KOPT-K1 (cell line): ENCODE results near the gene LRRC56.
"Not testable (repeated sequence)": the region's sequence is repeated elsewhere in the genome, so short reads cannot be mapped to it uniquely, and the experiment has no call there.

Experiments used
- H3K27ac ChIP-seq: fragments of 200-600 bp; sonication (generic); 2 replicates; pipeline ENCODE4 v1.5.1; 2016; ENCODE audit warnings: antibody characterized with exemption, mild to moderate bottlenecking, low read depth, low read length; ENCODE audit not compliant: poor library complexity, severe bottlenecking
- H3K36me3 ChIP-seq: fragments of 200-600 bp; sonication (generic); 2 replicates; pipeline ENCODE4 v1.5.1; 2017; ENCODE audit warnings: antibody characterized with exemption, mild to moderate bottlenecking, low read length, moderate library complexity; ENCODE audit not compliant: insufficient read depth
- H3K9me3 ChIP-seq: fragments of 200-600 bp; sonication (generic); 2 replicates; pipeline ENCODE4 v1.5.1; 2017; ENCODE audit warnings: antibody characterized with exemption, low read length, mild to moderate bottlenecking; ENCODE audit not compliant: insufficient read depth, poor library complexity, severe bottlenecking

The LRRC56 gene

DNA sequence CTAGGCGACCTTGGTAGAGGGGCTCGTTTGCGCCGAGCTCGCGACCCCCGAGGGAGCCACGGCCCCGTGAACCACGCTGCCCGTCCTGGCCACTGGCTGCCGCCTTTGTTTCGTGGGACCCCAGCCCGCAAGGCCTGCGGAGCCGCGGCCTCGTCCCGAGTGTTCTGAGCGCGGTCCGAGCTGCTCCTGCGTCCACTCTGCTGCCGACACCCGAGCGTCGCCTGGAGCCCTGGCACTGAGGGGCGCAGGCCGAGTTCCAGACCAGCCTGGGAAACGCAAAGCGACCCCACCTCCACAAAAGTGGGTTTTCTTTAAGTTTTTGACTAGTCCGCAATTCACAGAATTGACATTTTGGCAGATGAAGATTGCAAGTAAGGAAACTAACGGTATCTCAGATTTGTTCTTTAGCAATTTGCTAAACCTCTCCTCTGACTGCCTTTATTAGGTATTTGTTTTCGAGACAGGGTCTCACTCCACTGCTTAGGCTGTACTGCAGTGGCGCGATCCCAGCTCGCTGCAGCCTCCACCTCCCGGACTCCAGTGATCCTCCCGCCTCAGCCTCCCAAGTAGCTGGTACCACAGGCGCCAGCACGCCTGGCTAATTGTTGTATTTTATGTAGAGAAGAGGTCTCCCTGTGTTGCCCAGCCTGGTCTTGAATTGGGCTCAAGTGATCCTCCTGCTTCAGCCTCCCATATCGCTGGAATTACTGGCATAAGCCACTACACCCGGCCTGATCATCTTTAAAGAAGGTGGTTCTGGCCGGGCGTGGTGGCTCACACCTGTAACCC, 29.4 kb upstream of the LRRC56 start:
- Histone ChIP-seq H3K27ac (no peak overlapping the region), H3K36me3 (peaks cover 27% of the 10 kb centered on the region), H3K9me3 (no peaks in the 10 kb centered on the region)

DNA sequence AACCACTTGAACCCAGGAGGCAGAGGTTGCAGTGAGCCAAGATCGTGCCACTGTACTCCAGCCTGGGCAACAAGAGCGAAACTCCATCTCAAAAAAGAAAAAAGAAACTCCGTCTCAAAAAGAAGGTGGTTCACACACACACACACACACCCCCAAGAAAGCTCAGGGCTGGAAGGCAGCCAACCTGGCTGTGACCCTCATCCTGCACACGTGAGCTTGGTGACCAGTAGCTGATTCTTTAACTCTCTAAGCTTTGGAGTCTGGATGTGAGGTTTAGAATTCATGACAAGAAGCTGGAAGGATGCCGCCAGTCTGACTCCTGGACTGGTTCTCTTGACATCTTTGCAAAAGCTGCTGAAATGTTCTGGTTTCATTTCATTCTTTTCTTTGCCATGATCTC, 28.4 kb upstream of the LRRC56 start:
- Histone ChIP-seq H3K27ac (no peak overlapping the region), H3K9me3 (no peaks in the 10 kb centered on the region), H3K36me3 (peaks cover 27% of the 10 kb centered on the region)

GRCh38 chr11:512761-513595, 24.3 kb upstream of the LRRC56 start:
- Histone ChIP-seq H3K27ac (no peak overlapping the region), H3K36me3 (peaks cover 26% of the 10 kb centered on the region), H3K9me3 (peaks cover 12% of the 10 kb centered on the region)

- no peak overlapping the region for H3K27ac ChIP-seq
- peaks cover 11% of the 10 kb centered on the region for H3K36me3 ChIP-seq
These were observed 22.7 kb upstream of the LRRC56 start for GRCh38 chr11:514606-515005.

DNA sequence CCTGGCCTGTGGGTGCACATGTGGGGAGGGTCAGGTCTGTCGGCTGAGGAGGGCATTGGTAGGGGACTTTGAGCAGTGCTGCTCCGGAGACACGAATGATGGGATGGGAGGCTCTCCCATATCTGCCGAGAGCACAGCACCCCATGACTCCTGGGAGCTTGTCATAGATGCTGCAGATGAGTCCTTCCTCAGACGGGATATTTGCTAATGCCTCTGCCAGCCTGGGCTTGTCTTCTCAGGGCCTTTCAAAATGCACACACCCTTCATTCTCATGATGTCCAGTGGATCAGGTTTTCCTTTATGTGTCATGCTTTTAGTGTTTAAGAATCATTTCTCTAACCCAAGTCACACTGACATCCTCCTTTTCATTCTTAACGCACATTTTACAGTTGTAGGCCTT, 22.2 kb upstream of the LRRC56 start:
- H3K36me3 ChIP-seq: peaks cover 6% of the 10 kb centered on the region
- H3K9me3 ChIP-seq: peaks cover 12% of the 10 kb centered on the region
- H3K27ac ChIP-seq: no peak overlapping the region

More at GRCh38 chr11:514606-515005, 22.7 kb upstream of the LRRC56 start:
- H3K9me3 ChIP-seq: peaks cover 12% of the 10 kb centered on the region

DNA sequence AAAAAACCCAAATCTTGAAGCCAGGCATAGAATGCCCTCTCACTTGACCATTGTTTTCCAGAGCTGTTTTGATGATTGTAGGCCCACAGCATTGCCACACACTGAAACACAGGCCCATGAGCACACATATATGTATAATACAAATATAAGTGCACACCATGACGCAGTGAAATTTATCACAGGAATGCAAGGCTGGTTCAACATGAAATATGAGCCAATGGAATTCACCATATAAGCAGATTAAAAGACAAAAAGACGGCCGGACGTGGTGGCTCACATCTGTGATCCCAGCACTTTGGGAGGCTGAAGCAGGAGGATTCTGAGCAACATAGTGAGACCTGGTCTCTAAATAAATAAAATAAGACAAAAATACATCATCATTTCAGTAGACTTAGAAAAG, 20.9 kb upstream of the LRRC56 start:
- no peaks in the 10 kb centered on the region; the same call in 1 of the 2 replicates for H3K36me3 ChIP-seq
- peaks cover 12% of the 10 kb centered on the region for H3K9me3 ChIP-seq
- no peak overlapping the region for H3K27ac ChIP-seq

DNA sequence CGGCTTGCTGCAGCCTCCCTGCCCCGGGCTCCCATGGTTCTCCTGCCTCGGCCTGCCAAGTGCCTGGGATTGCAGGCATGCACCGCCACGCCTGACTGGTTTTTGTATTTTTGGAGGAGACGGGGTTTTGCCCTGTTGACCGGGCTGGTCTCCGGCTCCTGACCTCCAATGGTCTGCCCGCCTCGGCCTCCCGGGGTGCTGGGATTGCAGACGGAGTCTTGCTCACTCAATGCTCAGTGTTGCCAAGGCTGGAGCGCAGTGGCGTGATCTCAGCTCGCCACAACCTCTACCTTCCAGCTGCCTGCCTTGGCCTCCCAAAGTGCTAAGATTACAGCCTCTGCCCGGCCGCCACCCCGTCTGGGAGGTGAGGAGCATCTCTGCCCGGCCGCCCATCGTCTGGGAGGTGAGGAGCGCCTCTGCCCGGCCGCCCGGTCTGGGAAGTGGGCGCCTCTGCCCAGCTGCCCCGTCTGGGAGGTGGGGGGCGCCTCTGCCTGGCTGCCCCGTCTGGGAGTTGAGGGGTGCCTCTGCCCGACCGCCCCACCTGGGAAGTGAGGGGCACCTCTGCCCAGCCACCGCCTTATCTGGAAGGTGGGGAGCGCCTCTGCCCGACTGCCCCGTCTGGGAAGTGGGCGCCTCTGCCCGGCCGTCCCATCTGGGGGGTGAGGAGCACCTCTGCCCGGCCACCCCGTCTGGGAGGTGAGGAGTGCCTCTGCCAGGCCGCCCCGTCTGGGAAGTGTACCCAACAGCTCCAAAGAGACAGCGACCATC, 20.2 kb upstream of the LRRC56 start:
- not testable (repeated sequence) for H3K36me3 ChIP-seq, H3K27ac ChIP-seq
- H3K9me3 ChIP-seq: peaks cover 12% of the 10 kb centered on the region

DNA sequence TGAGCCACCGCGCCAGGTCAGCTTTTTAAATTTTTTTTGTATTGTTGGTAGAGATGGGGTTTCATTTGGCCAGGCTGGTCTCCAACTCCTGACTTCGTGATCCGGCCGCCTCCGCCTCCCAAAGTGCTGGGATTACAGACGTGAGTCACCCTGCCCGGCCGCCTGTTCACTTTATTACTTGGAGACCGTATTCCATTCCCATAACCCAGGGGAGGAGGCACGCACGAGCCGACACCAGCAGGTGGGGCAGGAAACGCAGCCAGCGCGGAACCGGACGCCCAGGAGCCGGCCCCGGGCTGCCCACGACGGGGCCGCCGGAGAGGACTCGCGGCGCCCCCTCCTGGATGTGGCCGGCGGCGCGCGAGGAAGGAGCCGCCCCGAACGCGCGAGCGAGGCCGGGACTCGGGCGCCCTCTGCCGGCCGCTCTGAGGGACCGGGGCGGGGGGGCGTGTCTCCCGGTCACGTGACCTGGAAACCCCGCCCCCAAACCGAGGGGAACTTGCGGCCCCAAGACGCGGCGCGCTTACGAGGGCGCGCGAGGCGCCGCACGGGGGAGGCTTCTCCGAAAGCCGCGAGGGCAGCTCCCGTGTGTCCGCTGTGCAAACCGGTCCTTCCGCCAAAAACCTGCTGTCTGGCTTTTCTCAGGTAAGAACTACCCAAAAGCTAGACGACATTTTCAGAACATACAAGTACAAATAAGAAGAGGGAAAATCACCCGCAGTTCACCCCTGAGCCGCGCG, 18.7 kb upstream of the LRRC56 start:
- peaks cover 12% of the 10 kb centered on the region for H3K9me3 ChIP-seq

GRCh38 chr11:520428-521176, 16.7 kb upstream of the LRRC56 start:
- Histone ChIP-seq H3K27ac (no peak overlapping the region), H3K36me3 (no peaks in the 10 kb centered on the region), H3K9me3 (peaks cover 12% of the 10 kb centered on the region)

More for the DNA sequence above, 18.7 kb upstream of the LRRC56 start:
- Histone ChIP-seq H3K27ac (peak overlapping the region; percentile 23), H3K36me3 (no peaks in the 10 kb centered on the region; the same call in 1 of the 2 replicates)

DNA sequence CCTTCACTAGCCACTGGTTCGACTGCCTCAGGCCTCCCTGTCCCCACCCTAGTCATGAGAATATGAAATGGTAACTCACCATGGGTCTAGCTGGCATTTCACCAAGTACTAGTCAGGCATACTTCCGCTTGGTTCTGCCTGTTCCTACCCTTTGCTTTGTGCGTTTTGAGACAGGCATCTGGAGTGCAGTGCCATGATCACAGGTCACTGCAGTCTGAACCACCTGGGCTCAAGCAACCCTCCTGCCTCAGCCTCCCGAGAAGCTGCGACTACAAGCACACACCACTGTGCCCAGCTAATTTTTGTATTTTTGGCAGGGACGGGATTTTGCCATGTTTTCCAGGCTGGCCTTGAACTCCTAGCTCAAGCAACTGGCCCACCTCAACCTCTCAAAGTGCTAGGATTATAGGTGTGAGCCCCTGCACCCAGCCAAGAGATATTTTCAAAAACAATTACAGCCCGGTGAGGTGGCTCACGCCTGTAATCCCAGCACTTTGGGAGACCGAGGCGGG, 16.1 kb upstream of the LRRC56 start:
- peaks cover 8% of the 10 kb centered on the region for H3K9me3 ChIP-seq
- no peaks in the 10 kb centered on the region for H3K36me3 ChIP-seq
- H3K27ac ChIP-seq: no peak overlapping the region

DNA sequence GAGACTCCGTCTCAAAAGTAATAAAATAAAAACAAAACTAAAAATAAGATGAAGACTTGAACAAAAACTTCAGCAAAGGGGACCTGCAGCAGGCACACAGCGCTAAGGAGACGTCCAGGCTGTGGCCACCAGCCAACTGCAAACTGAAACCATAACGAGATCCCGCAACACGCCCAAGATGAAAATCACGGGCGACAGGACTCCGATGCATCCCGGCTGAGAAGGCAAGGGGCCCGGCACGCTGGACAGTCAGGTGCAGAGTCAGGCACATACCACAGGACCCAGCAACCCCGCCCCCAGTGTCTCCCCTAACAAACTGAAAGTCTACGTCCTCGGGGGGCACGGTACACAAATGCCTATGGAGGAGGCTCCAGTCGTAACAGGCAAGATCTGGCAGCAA, 11.1 kb upstream of the LRRC56 start:
- Histone ChIP-seq H3K36me3 (no peaks in the 10 kb centered on the region; the same call in 1 of the 2 replicates), H3K27ac (no peak overlapping the region), H3K9me3 (no peaks in the 10 kb centered on the region)

DNA sequence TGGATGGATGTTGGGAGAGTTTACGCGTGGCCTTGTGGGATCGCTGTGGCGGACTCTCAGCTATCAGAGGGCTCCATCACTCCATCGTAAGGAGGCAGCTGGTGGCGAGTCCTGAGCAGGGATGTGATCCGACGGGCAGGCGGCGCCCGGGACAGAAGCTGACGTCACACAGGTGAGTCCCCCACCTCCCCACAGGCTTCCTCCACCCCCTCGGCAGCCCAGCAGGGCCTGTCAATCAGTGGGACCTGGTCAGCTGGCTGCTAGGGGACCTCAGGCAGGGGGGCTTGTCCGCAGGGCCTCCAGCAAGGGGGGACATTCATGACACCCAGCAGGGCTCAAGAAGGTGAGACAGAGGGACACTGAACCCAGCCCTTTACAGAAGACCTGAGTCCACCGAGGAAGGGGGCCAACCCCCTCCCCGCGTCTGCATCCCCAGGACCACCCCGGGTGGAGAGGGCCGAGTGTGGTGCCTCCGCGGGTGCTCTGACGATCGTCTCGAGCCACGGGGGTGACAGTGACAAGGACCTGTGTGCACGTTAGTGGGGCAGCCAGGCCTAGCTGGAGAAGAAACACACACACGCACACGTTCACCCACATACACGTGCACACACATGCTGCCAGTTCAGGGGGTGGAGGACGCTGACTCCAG, 9.0 kb upstream of the LRRC56 start:
- peaks cover 16% of the 10 kb centered on the region for H3K36me3 ChIP-seq
- H3K27ac ChIP-seq: no peak overlapping the region
- no peaks in the 10 kb centered on the region for H3K9me3 ChIP-seq
